SU-DHL-6 (cell line): ENCODE results near the gene UBE2O.
A peak's percentile ranks its signal among the peaks of the same experiment; 100 is the strongest.

Experiments
- H2AFZ ChIP-seq: fragments of 200-600 bp; sonication (generic); 2 replicates; pipeline ENCODE4 v1.6.1; 2014; ENCODE audit warnings: low read depth, mild to moderate bottlenecking, moderate library complexity, mixed read lengths, antibody characterized with exemption, low read length; ENCODE audit not compliant: severe bottlenecking
- H3F3A ChIP-seq: fragments of 200-600 bp; shearing (Covaris generic); 2 replicates; pipeline ENCODE4 v1.6.0; 2016; ENCODE audit warnings: antibody characterized with exemption, mild to moderate bottlenecking; ENCODE audit not compliant: insufficient read depth
- H3K27ac ChIP-seq: fragments of 200-600 bp; sonication (generic); 2 replicates; pipeline ENCODE4 v1.5.1; 2016; ENCODE audit warnings: low read depth, mild to moderate bottlenecking, low read length, moderate library complexity, mixed read lengths
- H3K27me3 ChIP-seq: fragments of 200-600 bp; sonication (generic), shearing (Covaris generic); 2 replicates; pipeline ENCODE4 v1.6.0; 2014; ENCODE audit warnings: mild to moderate bottlenecking, low read length
- H3K36me3 ChIP-seq: fragments of 200-600 bp; sonication (generic); 2 replicates; pipeline ENCODE4 v1.6.1; 2014; ENCODE audit warnings: mild to moderate bottlenecking, low read length, mixed read lengths
- H3K4me2 ChIP-seq: fragments of 300-600, 200-600 bp; shearing (Covaris generic), sonication (generic); 2 replicates; pipeline ENCODE4 v1.6.0; 2014; ENCODE audit warnings: low read length, low read depth, mild to moderate bottlenecking; ENCODE audit not compliant: poor library complexity, severe bottlenecking
- H3K4me3 ChIP-seq: fragments of 200-600 bp; sonication (generic); 2 replicates; pipeline ENCODE4 v1.5.1; 2014; ENCODE audit warnings: antibody characterized with exemption, low read length, mild to moderate bottlenecking, mixed read lengths; ENCODE audit not compliant: insufficient read depth, poor library complexity, severe bottlenecking
- H3K79me2 ChIP-seq: fragments of 200-600 bp; sonication (generic); 2 replicates; pipeline ENCODE4 v1.6.1; 2014; ENCODE audit warnings: mild to moderate bottlenecking, low read length, moderate library complexity; ENCODE audit not compliant: insufficient read depth
- H3K9ac ChIP-seq: fragments of 200-600 bp; sonication (generic); 2 replicates; pipeline ENCODE4 v1.7.0; 2014; ENCODE audit warnings: mild to moderate bottlenecking, low read length
- H3K9me2 ChIP-seq: fragments of 200-600 bp; sonication (generic); replicated peaks from 2 replicates; pipeline ENCODE4 v1.6.1; 2014; ENCODE audit warnings: low read length; ENCODE audit not compliant: insufficient read depth
- H3K9me3 ChIP-seq: fragments of 200-600 bp; sonication (generic); 2 replicates; pipeline ENCODE4 v1.6.1; 2014; ENCODE audit warnings: low read length, mixed read lengths; ENCODE audit not compliant: insufficient read depth
- H4K20me1 ChIP-seq: fragments of 200-600 bp; sonication (generic); 2 replicates; pipeline ENCODE4 v1.6.1; 2014; ENCODE audit warnings: low read depth, mild to moderate bottlenecking, antibody characterized with exemption, low read length, moderate library complexity, mixed read lengths
- CTCF ChIP-seq: fragments of 200-600 bp; sonication (generic); IDR thresholded peaks from one replicate; pipeline ENCODE4 v1.5.1; 2017; ENCODE audit warnings: antibody characterized with exemption, mild to moderate bottlenecking, low read length, moderate library complexity; ENCODE audit not compliant: insufficient read depth, poor library complexity, severe bottlenecking
- EZH2phosphoT487 ChIP-seq: fragments of 200-600 bp; sonication (generic), shearing (Covaris generic); conservative IDR thresholded peaks from 2 replicates; pipeline ENCODE4 v1.6.1; 2018; ENCODE audit warnings: mild to moderate bottlenecking, antibody characterized with exemption, low read length, moderate library complexity, mixed read lengths

The UBE2O gene

DNA sequence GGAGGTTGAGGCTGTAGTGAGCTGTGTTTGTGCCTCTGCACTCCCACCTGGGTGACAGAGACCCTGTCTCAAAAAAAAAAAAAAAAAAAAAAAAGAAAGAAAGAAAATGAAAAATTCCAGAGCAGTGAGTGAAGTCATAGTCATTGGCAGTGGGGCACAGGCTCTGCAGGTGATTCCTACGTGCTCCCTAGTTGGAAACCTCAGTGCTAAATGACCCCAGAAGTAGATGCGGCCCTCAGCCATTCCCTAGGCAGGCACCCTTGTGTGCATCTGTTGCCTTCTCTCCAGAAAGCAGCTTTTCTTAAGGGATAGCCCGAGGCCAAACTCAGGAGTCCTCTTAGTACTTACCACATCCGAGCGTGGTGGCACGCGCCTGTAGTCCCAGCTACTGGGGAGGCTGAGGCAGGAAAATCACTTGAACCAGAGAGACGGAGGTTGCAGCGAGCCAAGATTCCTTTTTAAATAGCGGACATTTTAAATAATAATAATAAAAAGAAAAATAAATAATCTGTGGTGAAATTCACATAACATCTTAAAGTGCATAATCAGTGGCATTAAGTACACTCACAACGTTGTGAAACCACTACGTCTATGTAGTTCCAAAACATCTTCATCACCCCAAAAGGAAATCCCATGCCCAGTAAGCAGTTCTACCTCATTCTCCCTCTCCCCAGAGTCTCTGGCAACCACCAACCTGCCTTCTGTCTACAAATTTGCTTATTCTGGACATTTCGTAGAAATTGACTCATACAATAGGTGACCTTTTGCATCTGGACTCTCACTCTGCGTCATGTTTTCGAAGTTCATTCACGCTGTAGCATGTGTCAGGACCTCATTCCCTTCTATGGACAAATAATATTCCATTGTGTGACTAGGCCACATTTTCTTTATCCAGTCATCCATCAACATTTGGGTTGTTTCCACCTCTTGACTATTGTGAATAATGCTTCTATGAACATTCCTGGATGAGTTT lies 81.0 kb downstream of the UBE2O start:
- Histone ChIP-seq H3K4me3 (no peak overlapping the region), H3K36me3 (no peaks in the 10 kb centered on the region), H3K4me2 (no peak overlapping the region), H2AFZ (no peak overlapping the region), H3K9me2 (no peaks in the 10 kb centered on the region), H4K20me1 (no peaks in the 10 kb centered on the region), H3K79me2 (no peaks in the 10 kb centered on the region), H3K9me3 (no peaks in the 10 kb centered on the region), H3K27me3 (no peaks in the 10 kb centered on the region), H3K9ac (no peak overlapping the region), H3F3A (no peaks in the 10 kb centered on the region), H3K27ac (no peak overlapping the region)
- TF ChIP-seq EZH2phosphoT487 (no peak), CTCF (no peak)

DNA sequence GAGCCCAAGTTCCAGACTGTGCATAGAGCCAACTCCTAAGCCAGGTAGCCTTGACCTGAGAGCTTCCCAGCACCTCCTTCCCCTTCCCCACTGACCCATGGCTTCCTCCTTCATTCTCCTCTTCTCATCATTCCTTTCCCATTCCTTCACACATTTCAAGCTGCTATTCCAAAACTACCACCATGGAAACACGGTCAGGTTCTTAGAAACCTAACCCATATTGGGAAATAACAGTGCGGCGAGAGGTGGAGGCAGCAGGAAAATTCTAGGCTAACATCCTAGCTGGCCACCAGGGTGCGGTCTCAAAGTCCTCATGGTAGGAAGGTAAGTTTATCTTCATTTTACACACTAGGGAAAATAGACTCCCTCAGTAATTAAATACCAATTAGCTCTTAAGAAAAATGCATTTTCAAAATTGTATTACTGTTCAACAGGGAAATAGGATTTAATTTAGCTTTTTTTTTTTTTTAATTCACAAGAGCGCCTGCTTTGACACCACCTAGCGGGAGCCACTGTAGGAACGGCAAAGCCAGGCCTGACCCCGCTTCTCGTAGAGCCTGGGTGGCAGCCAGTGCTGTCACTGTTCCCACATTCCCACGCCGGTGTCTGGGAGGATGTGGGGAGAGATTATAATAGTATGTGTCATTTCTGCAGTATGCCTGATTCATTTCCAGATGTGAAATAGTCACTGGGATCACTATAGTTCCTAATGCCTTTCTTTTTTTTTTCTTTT lies 82.5 kb downstream of the UBE2O start:
- no peak overlapping the region for H3K4me3 ChIP-seq
- no peak overlapping the region for H2AFZ ChIP-seq
- no peaks in the 10 kb centered on the region for H3K79me2 ChIP-seq
- no peaks in the 10 kb centered on the region for H3K9me3 ChIP-seq
- no peak overlapping the region for H3K4me2 ChIP-seq
- no peaks in the 10 kb centered on the region for H3K9me2 ChIP-seq
- H3K27ac ChIP-seq = no peak overlapping the region
- TF ChIP-seq CTCF (peak; percentile 84), EZH2phosphoT487 (no peak)
- no peaks in the 10 kb centered on the region for H3F3A ChIP-seq
- H3K9ac ChIP-seq = no peak overlapping the region
- no peaks in the 10 kb centered on the region for H3K27me3 ChIP-seq
- no peaks in the 10 kb centered on the region for H4K20me1 ChIP-seq
- no peaks in the 10 kb centered on the region for H3K36me3 ChIP-seq

DNA sequence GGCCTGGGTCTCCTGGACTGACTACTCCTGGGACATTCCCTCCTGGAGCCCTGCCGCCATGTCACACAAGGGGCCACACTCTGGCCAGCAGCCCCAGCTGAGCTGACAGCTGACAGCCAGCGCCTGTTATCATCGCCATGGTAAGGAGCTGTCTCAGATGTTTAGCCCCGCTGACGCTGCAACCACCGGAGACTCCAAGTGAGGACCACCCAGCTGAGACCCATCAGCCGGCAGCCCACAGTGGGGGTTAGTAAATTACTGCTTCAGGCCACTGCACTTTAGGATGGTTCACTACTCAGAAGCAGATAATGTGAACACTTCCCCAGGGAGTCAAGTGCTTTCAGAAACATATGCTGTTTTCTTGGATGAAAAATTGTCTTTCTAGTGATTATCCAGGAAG lies 83.1 kb downstream of the UBE2O start:
- H3K4me3 ChIP-seq = no peak overlapping the region
- no peak overlapping the region for H3K9ac ChIP-seq
- H3K36me3 ChIP-seq = no peaks in the 10 kb centered on the region
- no peak overlapping the region for H3K27ac ChIP-seq
- H3K27me3 ChIP-seq = no peaks in the 10 kb centered on the region
- no peaks in the 10 kb centered on the region for H3K9me3 ChIP-seq
- no peak for TF ChIP-seq CTCF
- TF ChIP-seq EZH2phosphoT487 = no peak
- no peaks in the 10 kb centered on the region for H3K79me2 ChIP-seq
- no peak overlapping the region for H2AFZ ChIP-seq
- no peaks in the 10 kb centered on the region for H3F3A ChIP-seq
- H3K4me2 ChIP-seq = no peak overlapping the region
- H3K9me2 ChIP-seq = no peaks in the 10 kb centered on the region
- H4K20me1 ChIP-seq = no peaks in the 10 kb centered on the region
